Spleen (tissue), 7 donors: ENCODE data around the gene PSMB2.

Source experiments
- POLR2A ChIP-seq, 3 donors: fragments of 450-650 bp; IDR thresholded peaks; one replicate each; pipeline ENCODE4 v1.5.1; 2017; ENCODE audit warnings: antibody characterized with exemption in 3 of 3, mild to moderate bottlenecking in 1 of 3
- TF ChIP-seq, protein P1 (sequence below), 11 experiments: fragments of 200-600 bp in 7 of 11; fragments of 450-650 bp in 4 of 11; sonication (generic) in 4 of 11; IDR thresholded peaks in 8 of 11; conservative IDR thresholded peaks in 3 of 11; 1 replicate in 7 of 11; 2 replicates in 4 of 11; pipeline versions ENCODE4 v1.4.0 to v1.8.0; 2016 to 2021; ENCODE audit warnings: antibody characterized with exemption in 11 of 11, inconsistent platforms in 4 of 11, mild to moderate bottlenecking in 1 of 11
- donor health status: DM: no; HTN: no; CAD: no; lungs with moderate emphysema.
- donor health status: DM: no; HTN: no; CAD: no.
- donor health status: DM: no; HTN: no; CAD: no.

DNA sequence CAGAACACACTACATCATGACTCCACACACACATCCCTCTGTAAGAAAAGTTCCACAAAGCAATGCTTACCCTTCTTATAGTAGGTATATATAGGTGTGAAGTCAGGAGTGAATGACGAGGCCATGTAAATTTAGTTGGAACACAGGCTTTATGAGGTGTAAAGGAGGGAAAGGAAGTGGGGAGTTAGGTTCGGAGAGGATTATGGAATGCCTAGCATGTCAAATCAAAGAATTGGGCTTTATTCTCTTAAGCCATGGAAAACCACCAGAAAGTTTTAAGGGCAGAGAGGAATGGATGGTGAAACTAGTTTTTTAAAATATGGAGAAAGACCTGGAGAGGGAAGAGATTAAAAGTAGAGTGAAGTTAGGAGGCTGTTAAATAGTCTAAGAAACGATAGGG, 41.9 kb downstream of the PSMB2 start:
- TF ChIP-seq, protein P1, sequence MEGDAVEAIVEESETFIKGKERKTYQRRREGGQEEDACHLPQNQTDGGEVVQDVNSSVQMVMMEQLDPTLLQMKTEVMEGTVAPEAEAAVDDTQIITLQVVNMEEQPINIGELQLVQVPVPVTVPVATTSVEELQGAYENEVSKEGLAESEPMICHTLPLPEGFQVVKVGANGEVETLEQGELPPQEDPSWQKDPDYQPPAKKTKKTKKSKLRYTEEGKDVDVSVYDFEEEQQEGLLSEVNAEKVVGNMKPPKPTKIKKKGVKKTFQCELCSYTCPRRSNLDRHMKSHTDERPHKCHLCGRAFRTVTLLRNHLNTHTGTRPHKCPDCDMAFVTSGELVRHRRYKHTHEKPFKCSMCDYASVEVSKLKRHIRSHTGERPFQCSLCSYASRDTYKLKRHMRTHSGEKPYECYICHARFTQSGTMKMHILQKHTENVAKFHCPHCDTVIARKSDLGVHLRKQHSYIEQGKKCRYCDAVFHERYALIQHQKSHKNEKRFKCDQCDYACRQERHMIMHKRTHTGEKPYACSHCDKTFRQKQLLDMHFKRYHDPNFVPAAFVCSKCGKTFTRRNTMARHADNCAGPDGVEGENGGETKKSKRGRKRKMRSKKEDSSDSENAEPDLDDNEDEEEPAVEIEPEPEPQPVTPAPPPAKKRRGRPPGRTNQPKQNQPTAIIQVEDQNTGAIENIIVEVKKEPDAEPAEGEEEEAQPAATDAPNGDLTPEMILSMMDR (IDR thresholded peaks at IDR 0.05 in 8 of 11, conservative IDR thresholded peaks at IDR 0.05 in 3 of 11) = no peak
- no peak for TF ChIP-seq POLR2A (IDR thresholded peaks at IDR 0.05)
